ENCODE results near the gene ZCCHC24. TPM values are rescaled to one million over a fixed set of nuclear protein-coding genes. Genes with fewer than 3 reads are reported as not detected.

Gene ZCCHC24
- total and polyA plus RNA-seq, 4 donors: 7.8 to 23.9 (median 14.8) TPM

- 94% methylated on average over 3 of the region's 3 CpGs for WGBS
- Histone ChIP-seq H3K4me1 (ENCODE audit: control insufficient read depth in 4 of 4, insufficient read depth in 4 of 4, low read length in 3 of 4) (peaks cover 11 to 22% (median 16%) of the 10 kb centered on the region in 4 donors), H3K9ac (ENCODE audit: low read depth in 1 of 2, low read length in 2 of 2) (no peak overlapping the region), H3K27me3 (ENCODE audit: control insufficient read depth in 4 of 4, insufficient read depth in 4 of 4, low read length in 3 of 4) (no peaks in the 10 kb centered on the region), H3K9me3 (ENCODE audit: control insufficient read depth in 4 of 4, low read length in 3 of 4) (no peaks in the 10 kb centered on the region), H3K4me3 (ENCODE audit: low read depth in 1 of 3, low read length in 3 of 3) (no peak overlapping the region), H3K27ac (ENCODE audit: low read depth in 1 of 2, low read length in 2 of 2) (no peak overlapping the region), H3K36me3 (ENCODE audit: control insufficient read depth in 4 of 4, insufficient read depth in 3 of 4, low read depth in 1 of 4, low read length in 3 of 4) (peaks cover 1 to 24% (median 19%) of the 10 kb centered on the region in 4 donors)
- DNase-seq (ENCODE audit: low spot score): no peak
- no peak for TF ChIP-seq YY1 (IDR thresholded peaks at IDR 0.05)
- TF ChIP-seq JUND (IDR thresholded peaks at IDR 0.05): no peak
- TF ChIP-seq TAF1 (conservative IDR thresholded peaks at IDR 0.05): no peak
- TF ChIP-seq GABPA (IDR thresholded peaks at IDR 0.05 in 1 of 2, conservative IDR thresholded peaks at IDR 0.05 in 1 of 2): no peak
- no peak for TF ChIP-seq FOXA2 (IDR thresholded peaks at IDR 0.05)
- TF ChIP-seq, protein P1, sequence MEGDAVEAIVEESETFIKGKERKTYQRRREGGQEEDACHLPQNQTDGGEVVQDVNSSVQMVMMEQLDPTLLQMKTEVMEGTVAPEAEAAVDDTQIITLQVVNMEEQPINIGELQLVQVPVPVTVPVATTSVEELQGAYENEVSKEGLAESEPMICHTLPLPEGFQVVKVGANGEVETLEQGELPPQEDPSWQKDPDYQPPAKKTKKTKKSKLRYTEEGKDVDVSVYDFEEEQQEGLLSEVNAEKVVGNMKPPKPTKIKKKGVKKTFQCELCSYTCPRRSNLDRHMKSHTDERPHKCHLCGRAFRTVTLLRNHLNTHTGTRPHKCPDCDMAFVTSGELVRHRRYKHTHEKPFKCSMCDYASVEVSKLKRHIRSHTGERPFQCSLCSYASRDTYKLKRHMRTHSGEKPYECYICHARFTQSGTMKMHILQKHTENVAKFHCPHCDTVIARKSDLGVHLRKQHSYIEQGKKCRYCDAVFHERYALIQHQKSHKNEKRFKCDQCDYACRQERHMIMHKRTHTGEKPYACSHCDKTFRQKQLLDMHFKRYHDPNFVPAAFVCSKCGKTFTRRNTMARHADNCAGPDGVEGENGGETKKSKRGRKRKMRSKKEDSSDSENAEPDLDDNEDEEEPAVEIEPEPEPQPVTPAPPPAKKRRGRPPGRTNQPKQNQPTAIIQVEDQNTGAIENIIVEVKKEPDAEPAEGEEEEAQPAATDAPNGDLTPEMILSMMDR (IDR thresholded peaks at IDR 0.05; ENCODE audit: low read depth, low read length, missing input control): no peak
- no peak for TF ChIP-seq RXRA (IDR thresholded peaks at IDR 0.05)
- no peak for TF ChIP-seq SP1 (IDR thresholded peaks at IDR 0.05)
- no peak for TF ChIP-seq ZBTB33 (IDR thresholded peaks at IDR 0.05)
- no peak for TF ChIP-seq FOXA1 (IDR thresholded peaks at IDR 0.05)
- no peak for TF ChIP-seq NR2F2 (IDR thresholded peaks at IDR 0.05)
- no peak for TF ChIP-seq RAD21 (IDR thresholded peaks at IDR 0.05)
- no peak for TF ChIP-seq EGR1 (IDR thresholded peaks at IDR 0.05; ENCODE audit: low read depth in 2 of 2)
- no peak for TF ChIP-seq HNF4G (IDR thresholded peaks at IDR 0.05)
- TF ChIP-seq HNF4A (conservative IDR thresholded peaks at IDR 0.05): no peak
- TF ChIP-seq MAX (IDR thresholded peaks at IDR 0.05): no peak
- TF ChIP-seq, protein P2, sequence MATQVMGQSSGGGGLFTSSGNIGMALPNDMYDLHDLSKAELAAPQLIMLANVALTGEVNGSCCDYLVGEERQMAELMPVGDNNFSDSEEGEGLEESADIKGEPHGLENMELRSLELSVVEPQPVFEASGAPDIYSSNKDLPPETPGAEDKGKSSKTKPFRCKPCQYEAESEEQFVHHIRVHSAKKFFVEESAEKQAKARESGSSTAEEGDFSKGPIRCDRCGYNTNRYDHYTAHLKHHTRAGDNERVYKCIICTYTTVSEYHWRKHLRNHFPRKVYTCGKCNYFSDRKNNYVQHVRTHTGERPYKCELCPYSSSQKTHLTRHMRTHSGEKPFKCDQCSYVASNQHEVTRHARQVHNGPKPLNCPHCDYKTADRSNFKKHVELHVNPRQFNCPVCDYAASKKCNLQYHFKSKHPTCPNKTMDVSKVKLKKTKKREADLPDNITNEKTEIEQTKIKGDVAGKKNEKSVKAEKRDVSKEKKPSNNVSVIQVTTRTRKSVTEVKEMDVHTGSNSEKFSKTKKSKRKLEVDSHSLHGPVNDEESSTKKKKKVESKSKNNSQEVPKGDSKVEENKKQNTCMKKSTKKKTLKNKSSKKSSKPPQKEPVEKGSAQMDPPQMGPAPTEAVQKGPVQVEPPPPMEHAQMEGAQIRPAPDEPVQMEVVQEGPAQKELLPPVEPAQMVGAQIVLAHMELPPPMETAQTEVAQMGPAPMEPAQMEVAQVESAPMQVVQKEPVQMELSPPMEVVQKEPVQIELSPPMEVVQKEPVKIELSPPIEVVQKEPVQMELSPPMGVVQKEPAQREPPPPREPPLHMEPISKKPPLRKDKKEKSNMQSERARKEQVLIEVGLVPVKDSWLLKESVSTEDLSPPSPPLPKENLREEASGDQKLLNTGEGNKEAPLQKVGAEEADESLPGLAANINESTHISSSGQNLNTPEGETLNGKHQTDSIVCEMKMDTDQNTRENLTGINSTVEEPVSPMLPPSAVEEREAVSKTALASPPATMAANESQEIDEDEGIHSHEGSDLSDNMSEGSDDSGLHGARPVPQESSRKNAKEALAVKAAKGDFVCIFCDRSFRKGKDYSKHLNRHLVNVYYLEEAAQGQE (IDR thresholded peaks at IDR 0.05): no peak
- TF ChIP-seq ATF3 (IDR thresholded peaks at IDR 0.05): no peak
Measured at GRCh38 chr10:79427965-79428364, 17.5 kb downstream of the ZCCHC24 start.

Measured in liver (tissue), 9 donors.